SIG-M5 treated with dmso at 0.1 percent for 504 hours (cell line): ENCODE data around the gene KIF23.

Experiments used
- DNase-seq: peaks from one replicate; lab custom pipeline; 2025; ENCODE audit not compliant: unreplicated experiment; lab: John Stamatoyannopoulos, UW

Gene KIF23

GRCh38 chr15:69462493-69463181 lies 48.5 kb downstream of the KIF23 start:
- peak; percentile 95 for DNase-seq

- DNase-seq, result no peak
Measured at GRCh38 chr15:69463182-69463756, 49.1 kb downstream of the KIF23 start.

GRCh38 chr15:69465253-69465652 lies 51.1 kb downstream of the KIF23 start:
- no peak for DNase-seq

GRCh38 chr15:69466733-69467132 lies 52.6 kb downstream of the KIF23 start:
- no peak for DNase-seq

GRCh38 chr15:69467636-69468035 lies 53.5 kb downstream of the KIF23 start:
- DNase-seq, result peak; percentile 45

GRCh38 chr15:69468241-69469121 lies 54.3 kb downstream of the KIF23 start:
- DNase-seq, result peak; percentile 63

- no peak for DNase-seq
Measured at GRCh38 chr15:69469467-69470201, 55.5 kb downstream of the KIF23 start.

GRCh38 chr15:69472046-69472445 lies 57.9 kb downstream of the KIF23 start:
- no peak for DNase-seq

- no peak for DNase-seq
Measured at GRCh38 chr15:69472562-69472961, 58.4 kb downstream of the KIF23 start.

- no peak for DNase-seq
Measured at GRCh38 chr15:69474291-69474690, 60.1 kb downstream of the KIF23 start.

- DNase-seq, result no peak
Measured at GRCh38 chr15:69474846-69475455, 60.8 kb downstream of the KIF23 start.

GRCh38 chr15:69475769-69476358 lies 61.7 kb downstream of the KIF23 start:
- peak; percentile 73 for DNase-seq

- DNase-seq, result no peak
Measured at GRCh38 chr15:69476704-69477473, 62.7 kb downstream of the KIF23 start.

GRCh38 chr15:69478259-69478781 lies 64.2 kb downstream of the KIF23 start:
- no peak for DNase-seq

GRCh38 chr15:69479081-69479480 lies 64.9 kb downstream of the KIF23 start:
- DNase-seq, result no peak

GRCh38 chr15:69479971-69480370 lies 65.8 kb downstream of the KIF23 start:
- DNase-seq, result no peak

GRCh38 chr15:69480932-69481331 lies 66.8 kb downstream of the KIF23 start:
- peak; percentile 4 for DNase-seq

GRCh38 chr15:69482686-69483256 lies 68.6 kb downstream of the KIF23 start:
- peak; percentile 59 for DNase-seq

- DNase-seq, result no peak
Measured at GRCh38 chr15:69484837-69485236, 70.7 kb downstream of the KIF23 start.
